ENCODE measurements around the gene SCN5A.

- TF ChIP-seq, protein P1, sequence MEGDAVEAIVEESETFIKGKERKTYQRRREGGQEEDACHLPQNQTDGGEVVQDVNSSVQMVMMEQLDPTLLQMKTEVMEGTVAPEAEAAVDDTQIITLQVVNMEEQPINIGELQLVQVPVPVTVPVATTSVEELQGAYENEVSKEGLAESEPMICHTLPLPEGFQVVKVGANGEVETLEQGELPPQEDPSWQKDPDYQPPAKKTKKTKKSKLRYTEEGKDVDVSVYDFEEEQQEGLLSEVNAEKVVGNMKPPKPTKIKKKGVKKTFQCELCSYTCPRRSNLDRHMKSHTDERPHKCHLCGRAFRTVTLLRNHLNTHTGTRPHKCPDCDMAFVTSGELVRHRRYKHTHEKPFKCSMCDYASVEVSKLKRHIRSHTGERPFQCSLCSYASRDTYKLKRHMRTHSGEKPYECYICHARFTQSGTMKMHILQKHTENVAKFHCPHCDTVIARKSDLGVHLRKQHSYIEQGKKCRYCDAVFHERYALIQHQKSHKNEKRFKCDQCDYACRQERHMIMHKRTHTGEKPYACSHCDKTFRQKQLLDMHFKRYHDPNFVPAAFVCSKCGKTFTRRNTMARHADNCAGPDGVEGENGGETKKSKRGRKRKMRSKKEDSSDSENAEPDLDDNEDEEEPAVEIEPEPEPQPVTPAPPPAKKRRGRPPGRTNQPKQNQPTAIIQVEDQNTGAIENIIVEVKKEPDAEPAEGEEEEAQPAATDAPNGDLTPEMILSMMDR (conservative IDR thresholded peaks at IDR 0.05; ENCODE audit: low read depth in 2 of 2) = no peak
- no peak for TF ChIP-seq STAT1 (IDR thresholded peaks at IDR 0.05; ENCODE audit: unreplicated experiment)
- TF ChIP-seq POLR2AphosphoS5 (IDR thresholded peaks at IDR 0.05; ENCODE audit: low read depth) = no peak
- TF ChIP-seq, protein P2, sequence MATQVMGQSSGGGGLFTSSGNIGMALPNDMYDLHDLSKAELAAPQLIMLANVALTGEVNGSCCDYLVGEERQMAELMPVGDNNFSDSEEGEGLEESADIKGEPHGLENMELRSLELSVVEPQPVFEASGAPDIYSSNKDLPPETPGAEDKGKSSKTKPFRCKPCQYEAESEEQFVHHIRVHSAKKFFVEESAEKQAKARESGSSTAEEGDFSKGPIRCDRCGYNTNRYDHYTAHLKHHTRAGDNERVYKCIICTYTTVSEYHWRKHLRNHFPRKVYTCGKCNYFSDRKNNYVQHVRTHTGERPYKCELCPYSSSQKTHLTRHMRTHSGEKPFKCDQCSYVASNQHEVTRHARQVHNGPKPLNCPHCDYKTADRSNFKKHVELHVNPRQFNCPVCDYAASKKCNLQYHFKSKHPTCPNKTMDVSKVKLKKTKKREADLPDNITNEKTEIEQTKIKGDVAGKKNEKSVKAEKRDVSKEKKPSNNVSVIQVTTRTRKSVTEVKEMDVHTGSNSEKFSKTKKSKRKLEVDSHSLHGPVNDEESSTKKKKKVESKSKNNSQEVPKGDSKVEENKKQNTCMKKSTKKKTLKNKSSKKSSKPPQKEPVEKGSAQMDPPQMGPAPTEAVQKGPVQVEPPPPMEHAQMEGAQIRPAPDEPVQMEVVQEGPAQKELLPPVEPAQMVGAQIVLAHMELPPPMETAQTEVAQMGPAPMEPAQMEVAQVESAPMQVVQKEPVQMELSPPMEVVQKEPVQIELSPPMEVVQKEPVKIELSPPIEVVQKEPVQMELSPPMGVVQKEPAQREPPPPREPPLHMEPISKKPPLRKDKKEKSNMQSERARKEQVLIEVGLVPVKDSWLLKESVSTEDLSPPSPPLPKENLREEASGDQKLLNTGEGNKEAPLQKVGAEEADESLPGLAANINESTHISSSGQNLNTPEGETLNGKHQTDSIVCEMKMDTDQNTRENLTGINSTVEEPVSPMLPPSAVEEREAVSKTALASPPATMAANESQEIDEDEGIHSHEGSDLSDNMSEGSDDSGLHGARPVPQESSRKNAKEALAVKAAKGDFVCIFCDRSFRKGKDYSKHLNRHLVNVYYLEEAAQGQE (IDR thresholded peaks at IDR 0.05; ENCODE audit: unreplicated experiment) = no peak
- TF ChIP-seq ZNF331 (CRISPR knock-in tag; IDR thresholded peaks at IDR 0.05; ENCODE audit: low read depth) = no peak
- TF ChIP-seq EZH2 (IDR thresholded peaks at IDR 0.05; ENCODE audit: low read depth, unreplicated experiment) = no peak
- TF ChIP-seq CREB1 (CRISPR knock-in tag; IDR thresholded peaks at IDR 0.05; ENCODE audit: low read depth) = no peak
- no peak for TF ChIP-seq JUNB (IDR thresholded peaks at IDR 0.05; ENCODE audit: unreplicated experiment)
- TF ChIP-seq EZH2phosphoT487 (IDR thresholded peaks at IDR 0.05; ENCODE audit: unreplicated experiment) = no peak
- TF ChIP-seq, protein P3, sequence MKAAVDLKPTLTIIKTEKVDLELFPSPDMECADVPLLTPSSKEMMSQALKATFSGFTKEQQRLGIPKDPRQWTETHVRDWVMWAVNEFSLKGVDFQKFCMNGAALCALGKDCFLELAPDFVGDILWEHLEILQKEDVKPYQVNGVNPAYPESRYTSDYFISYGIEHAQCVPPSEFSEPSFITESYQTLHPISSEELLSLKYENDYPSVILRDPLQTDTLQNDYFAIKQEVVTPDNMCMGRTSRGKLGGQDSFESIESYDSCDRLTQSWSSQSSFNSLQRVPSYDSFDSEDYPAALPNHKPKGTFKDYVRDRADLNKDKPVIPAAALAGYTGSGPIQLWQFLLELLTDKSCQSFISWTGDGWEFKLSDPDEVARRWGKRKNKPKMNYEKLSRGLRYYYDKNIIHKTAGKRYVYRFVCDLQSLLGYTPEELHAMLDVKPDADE (IDR thresholded peaks at IDR 0.05) = no peak
- TF ChIP-seq ZNF114 (CRISPR knock-in tag; IDR thresholded peaks at IDR 0.05) = no peak
- TF ChIP-seq ZNF462 (CRISPR knock-in tag; IDR thresholded peaks at IDR 0.05) = no peak
- TF ChIP-seq NANOG (IDR thresholded peaks at IDR 0.05; ENCODE audit: borderline replicate concordance) = no peak
These were observed 76.4 kb downstream of the SCN5A start for GRCh38 chr3:38573111-38573510.
